ENCODE results near the gene SYPL2.

GRCh38 chr1:109447524-109447923 lies 18.8 kb upstream of the SYPL2 start:
- TF ChIP-seq CTCF (IDR thresholded peaks at IDR 0.05), result no peak
- TF ChIP-seq POLR2A (IDR thresholded peaks at IDR 0.05), result no peak

Data from testis (tissue), 2 donors.